IMR-90 (cell line): ENCODE measurements around the gene FAM90A1. TPM values are rescaled to one million over a fixed set of nuclear protein-coding genes. Genes with fewer than 3 reads are reported as not detected.

Source experiments
- polyA plus RNA-seq, 3 experiments: library from polyadenylated mRNA; depleted of rRNA; stranded (reverse); fragments of >200 nt; gene quantifications; 2 replicates each; pipeline ENCODE4 v1.2.3, GENCODE V29; 2012; ENCODE audit warnings: low replicate concordance in 1 of 3
- total RNA-seq: library from RNA; depleted of rRNA; stranded (reverse); fragments of >200 nt; gene quantifications from 2 replicates; pipeline ENCODE4 v1.2.3, GENCODE V29; 2012; rRNA removed

The FAM90A1 gene
- total and polyA plus RNA-seq, 2 of the 4 experiments (the other 2 are of a cell fraction), result 0.09 TPM; not detected in 1

Other genes with a start within 250 kb of the FAM90A1 start
- gene FOXJ2, start 194.9 kb downstream of the FAM90A1 start, total RNA-seq, result 3.0 and 3.9 TPM in 2 replicates
- gene FOXJ2, start 194.9 kb downstream of the FAM90A1 start, polyA plus RNA-seq (2012; rRNA removed), result 8.4 and 8.5 TPM in 2 replicates
- gene C3AR1, start 161.3 kb downstream of the FAM90A1 start, total RNA-seq, result 0.28 and 0.36 TPM in 2 replicates
- 0.31 and 0.42 TPM in 2 replicates for gene C3AR1, start 161.3 kb downstream of the FAM90A1 start, polyA plus RNA-seq (2012; rRNA removed)
- 37.3 and 44.2 TPM in 2 replicates for gene NECAP1, start 145.3 kb downstream of the FAM90A1 start, total RNA-seq
- gene NECAP1, start 145.3 kb downstream of the FAM90A1 start, polyA plus RNA-seq (2012; rRNA removed), result 32.2 and 35.6 TPM in 2 replicates
- gene CLEC4A, start 104.0 kb downstream of the FAM90A1 start, total RNA-seq, result 0.28 TPM in 1 of 2 replicates, not detected in the other
- 0.29 and 0.44 TPM in 2 replicates for gene CLEC4A, start 104.0 kb downstream of the FAM90A1 start, polyA plus RNA-seq (2012; rRNA removed)
- not detected in 2 replicates for gene ZNF705A, start 70.6 kb downstream of the FAM90A1 start, total RNA-seq
- not detected in 2 replicates for gene ZNF705A, start 70.6 kb downstream of the FAM90A1 start, polyA plus RNA-seq (2012; rRNA removed)
- not detected in 2 replicates for gene CLEC6A, start 228.3 kb upstream of the FAM90A1 start, total RNA-seq
- gene CLEC6A, start 228.3 kb upstream of the FAM90A1 start, polyA plus RNA-seq (2012; rRNA removed), result not detected in 2 replicates